ENCODE data around the gene TSPAN5.
"Not testable (repeated sequence)": the region's sequence is repeated elsewhere in the genome, so short reads cannot be mapped to it uniquely, and the experiment has no call there.

Gene TSPAN5

DNA sequence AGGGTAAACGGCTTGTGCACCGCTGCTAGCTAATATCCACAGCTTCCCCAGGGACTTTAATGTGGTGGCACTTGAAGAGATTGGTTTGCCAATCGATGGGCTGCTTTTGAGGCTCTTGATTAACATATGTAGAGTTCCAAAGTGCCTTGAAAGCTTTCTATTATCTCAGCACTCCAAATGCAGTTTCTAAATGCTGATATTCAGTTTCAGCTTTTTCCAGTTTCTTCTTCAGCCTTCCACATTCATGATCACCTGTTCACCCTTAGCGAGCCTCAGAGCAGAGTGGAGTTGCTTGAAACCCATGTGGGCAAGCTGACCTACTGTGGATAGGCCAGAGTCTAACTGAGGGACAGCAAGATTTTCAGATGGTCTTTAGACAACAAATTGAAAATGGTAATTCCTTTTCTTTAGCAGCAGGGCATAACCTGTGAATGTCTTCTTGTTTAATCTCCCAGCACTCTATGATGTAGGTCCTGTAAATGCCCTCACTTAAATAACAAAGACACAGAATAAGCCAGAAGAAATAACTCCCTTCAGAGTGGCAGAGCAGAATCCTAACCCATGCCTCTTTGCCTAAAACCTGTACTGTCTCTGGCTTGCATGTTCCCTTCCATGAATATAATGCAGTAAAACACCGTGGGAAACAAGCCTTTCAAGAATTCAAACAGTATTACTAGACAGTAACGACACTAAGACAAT is 99.8 kb downstream of the TSPAN5 start:
- in situ Hi-C loops (cut with MboI; ENCODE audit: low sequenced_read_pairs) = no loop called here

DNA sequence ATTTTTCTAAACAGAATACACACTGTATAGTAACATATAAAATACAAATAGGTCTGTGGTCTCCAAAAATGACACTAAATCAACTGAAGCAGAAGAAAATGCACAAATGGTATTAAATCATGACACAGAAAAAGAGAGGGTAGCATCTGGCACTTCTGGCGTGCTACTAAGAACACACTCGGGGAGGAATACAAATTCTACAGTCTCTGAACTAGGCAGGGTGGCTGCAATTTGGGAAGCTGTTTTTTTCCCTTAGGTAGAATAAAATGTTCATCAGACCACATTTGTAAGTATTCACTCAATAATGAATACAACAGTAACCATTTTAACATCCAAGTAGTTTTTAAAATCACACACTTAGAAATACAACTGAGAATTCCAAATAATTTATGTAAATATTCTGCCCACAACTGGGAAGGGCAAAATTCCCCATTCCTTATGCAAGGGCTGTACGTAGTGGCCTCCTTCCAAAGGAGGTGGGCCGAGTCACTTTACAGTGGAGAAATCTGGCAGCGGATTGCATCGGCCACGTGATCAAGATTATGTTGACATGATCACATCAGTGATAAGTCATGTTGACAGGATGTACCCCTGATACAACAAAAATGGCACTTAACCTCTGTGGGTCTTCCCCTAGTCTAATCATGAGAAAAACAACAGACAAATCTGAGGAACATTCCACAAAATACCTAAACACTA is 101.1 kb downstream of the TSPAN5 start:
- in situ Hi-C loops (cut with MboI; ENCODE audit: low sequenced_read_pairs) = no loop called here

DNA sequence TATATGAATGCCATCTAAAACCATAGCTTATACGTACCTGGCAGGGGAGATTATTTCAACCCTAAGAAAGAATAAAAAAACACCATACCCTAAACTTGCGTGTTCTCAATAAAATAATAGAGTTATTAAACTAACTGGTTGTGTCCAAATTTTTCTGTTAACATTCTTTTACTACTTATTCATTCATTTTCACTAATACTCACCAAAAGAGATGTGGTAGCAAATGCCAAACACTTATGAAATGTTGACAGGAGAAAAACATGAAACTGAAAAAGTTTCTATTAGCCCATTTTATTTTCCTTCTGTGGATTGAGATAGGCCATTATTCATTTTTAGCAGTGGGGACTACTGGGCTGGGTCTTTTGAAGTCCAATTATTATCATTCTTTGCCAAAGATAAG is 102.0 kb downstream of the TSPAN5 start:
- in situ Hi-C loops (cut with MboI; ENCODE audit: low sequenced_read_pairs) = no loop called here

DNA sequence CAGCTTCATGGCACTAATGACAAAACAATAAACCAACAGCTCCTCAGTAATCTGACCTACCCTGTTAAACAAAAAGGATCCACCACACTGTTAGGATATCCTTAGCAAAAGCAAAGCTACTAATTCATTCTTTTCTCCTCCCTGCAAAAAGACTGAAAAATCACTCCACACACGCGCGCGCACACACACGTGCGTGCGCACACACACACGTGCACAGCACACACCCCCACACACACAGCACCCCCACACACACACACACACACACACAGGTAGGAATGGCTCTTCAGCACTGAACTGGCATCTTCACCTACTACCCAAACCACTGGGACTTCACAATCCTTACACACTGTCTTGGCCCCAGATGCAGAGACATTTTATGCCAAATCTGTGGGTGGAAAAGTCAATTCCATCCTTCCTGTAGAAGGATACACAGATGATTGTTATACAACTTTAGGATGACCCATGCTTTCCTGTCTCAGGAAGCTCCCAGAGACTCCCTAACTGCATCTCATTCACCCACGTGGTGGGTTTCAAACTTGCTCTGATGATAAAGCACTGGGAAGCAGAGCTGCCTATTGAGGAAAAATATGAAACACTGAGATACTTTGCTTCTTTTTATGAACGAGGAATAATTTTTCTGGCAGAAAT is 102.5 kb downstream of the TSPAN5 start:
- in situ Hi-C loops (cut with MboI; ENCODE audit: low sequenced_read_pairs) = no loop called here

DNA sequence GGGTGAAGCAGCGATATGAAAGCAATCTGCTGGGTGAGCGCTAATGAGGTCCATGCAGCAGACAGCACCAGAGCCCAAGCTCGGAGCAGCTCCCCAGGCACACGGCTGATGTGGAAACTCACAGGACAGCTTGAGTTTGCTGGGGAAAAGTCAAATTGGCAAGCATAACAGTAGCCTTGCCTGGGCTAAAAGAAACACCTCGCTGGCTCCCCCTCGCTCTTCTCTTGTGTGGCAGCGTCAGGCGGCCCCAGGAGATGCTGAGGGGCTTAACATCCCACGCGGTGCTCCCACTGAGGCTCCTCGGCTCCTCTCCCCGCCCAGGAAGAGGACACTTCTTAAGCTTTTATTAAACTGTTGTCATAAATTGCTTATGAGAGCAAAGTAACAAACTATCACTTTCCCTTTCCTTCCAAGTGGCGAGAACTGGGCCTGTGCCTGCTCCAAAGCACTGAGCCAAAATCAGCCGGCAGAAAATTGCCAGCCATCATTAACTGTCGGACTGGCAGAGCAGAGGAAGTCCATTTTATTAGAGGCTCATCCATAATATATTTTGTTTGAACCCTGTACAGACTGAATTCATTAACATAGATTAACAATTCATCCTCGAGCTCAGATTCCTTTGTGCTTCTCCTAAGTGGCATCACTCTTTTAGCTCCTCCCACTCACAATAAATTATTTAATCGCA is 111.4 kb downstream of the TSPAN5 start:
- in situ Hi-C loops (cut with MboI; ENCODE audit: low sequenced_read_pairs) = no loop called here

DNA sequence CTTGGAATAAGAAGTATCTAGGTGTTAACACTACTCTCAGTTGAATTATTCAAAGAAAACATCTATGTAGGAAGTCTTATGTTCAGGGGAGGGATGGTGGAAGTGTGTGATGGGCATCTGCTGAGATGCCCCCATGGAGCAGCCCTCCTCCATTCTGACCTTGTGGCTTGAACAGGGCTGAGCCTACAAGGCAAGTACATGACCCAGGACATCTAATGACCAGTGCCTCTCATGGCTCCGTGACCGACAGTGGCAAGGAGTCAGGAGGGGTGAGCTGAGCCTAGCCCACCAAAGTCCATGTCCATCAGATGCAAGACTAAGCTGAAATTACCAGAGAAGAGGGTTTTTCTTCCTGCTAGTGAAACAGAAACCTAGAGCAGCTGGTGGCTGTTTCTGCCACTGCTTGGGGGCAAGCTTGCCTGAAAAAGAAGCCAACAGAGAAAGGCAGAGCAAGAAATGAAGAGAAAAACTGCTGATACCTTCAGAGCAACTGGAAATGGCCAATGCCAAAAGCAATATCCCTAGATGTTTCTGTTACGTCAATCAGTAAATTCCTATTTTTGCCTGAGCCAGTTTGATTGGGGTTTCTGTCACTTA is 113.5 kb downstream of the TSPAN5 start:
- in situ Hi-C loops (cut with MboI; ENCODE audit: low sequenced_read_pairs) = no loop called here

DNA sequence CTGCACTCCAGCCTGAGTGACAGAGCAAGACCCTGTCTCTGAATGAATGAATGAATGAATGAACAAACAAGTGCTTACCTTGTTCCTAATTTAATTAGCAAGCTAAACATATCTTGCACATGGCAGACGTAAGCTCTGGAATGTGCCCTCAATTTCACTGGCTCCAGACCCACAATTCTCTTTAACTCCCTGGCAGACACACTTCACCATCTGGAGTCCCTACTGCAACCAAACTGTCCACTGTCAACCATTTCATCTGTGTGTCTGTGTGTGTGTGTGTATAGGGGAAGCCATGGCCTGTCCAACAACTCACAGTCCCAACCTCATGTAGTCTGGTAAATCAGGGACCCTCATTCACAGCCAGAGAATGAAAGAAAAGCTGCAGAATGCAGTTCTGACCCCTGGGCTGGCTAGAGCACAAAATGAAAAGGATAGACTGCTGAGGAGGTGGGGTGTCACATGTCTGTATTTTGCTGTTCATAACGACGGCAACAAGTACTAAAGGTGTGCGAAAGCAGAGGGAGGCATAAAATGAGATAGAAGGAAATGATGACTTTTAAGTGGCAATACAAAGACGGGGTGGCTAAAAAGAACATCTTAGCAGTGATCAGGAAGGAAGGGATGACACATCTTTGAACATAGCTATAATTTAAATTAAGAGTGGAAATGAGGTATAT is 114.1 kb downstream of the TSPAN5 start:
- in situ Hi-C loops (cut with MboI; ENCODE audit: low sequenced_read_pairs) = no loop called here

DNA sequence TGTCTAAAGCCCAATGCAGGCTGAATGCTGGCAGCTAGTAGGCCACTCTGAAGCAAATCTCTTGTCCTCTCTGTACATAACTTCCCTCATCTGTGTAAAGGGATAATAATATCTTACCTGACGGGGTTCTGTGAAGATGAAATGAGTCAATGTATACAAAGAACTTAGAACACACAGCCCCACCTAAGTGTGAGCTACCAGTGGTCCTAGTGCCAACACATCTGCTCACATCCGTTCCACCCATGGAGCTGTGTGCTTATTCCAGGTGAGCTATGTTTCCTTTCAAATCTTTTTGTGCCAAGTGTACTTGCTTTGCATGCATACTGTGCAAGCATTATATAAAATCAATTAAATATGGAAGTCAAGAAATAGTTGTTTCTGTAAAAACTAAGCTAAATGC is 116.4 kb downstream of the TSPAN5 start:
- in situ Hi-C loops (cut with MboI; ENCODE audit: low sequenced_read_pairs) = no loop called here

DNA sequence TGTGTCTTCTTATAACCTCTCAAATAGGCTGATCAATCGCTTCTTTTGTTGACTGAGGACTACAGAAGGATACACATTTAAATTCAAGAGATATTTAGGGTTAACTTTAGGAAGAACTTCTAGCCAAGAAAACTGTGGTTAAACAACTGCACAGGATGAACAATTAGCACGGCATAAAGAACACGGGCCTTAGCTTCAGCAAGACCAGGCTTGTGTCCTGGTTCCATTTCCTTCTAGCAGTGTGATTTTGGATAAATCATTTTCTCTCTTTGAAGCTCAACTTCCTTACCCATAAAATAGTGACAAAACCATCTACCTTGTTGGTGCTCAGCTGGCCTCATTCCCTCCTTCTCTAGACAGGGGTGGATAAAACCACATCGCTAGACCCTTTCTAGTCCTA is 117.6 kb downstream of the TSPAN5 start:
- in situ Hi-C loops (cut with MboI; ENCODE audit: low sequenced_read_pairs) = no loop called here

DNA sequence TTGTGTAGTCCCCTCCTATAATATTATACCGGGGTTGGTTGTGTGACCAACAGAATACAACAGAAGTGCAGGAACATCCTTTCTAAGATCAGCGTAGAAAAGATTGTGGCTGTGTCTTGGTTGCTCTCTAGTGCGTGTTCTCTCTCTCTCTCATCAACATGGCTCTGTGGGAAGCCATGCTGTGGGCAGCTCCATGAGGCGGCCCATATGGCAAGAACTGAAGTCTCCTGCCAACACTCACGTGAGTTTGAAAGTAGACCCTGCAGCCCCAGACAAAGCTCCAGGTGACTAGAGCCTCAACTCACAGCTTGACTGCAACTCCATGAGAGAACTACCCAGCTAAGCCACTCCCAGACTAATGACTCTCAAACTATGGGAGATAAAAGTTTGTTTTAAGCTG is 118.7 kb downstream of the TSPAN5 start:
- in situ Hi-C loops (cut with MboI; ENCODE audit: low sequenced_read_pairs) = no loop called here

DNA sequence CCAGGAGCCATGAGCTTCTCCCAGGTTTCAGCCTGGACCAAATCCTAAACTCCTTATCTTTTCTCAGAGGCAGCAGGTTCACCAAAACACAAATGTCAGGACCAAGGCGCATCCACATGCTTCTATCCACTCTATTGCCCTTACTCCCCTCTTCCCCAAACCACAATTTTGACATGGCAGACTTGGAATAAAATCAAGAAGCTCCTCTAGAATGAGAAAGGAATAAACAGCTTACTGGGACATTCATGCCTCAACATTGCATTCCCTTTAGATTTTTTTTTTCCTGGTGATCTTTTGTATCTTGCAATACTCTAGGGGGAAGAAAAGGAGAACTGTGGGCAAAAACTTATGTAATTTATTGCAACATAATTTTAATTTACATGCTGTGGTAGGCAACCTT is 119.1 kb downstream of the TSPAN5 start:
- in situ Hi-C loops (cut with MboI; ENCODE audit: low sequenced_read_pairs) = no loop called here

DNA sequence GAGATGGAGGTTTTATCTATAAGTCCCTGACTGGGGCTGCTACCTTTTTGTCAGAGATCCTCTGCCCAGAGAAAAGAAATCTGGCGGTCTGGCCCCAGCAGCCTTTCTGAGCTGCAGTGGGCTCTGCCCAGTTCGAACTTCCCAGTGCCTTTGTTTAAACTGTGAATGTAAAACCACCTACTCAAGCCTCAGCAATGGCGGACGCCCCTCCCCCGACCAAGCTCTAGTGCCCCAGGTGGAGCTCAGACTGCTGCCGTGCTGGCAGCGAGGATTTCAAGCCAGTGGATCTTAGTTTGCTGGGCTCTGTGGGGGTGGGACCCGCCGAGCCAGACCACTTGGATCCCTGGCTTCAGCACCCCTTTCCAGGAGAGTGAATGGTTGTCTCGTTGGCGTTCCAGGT is 121.8 kb downstream of the TSPAN5 start:
- in situ Hi-C loops (cut with MboI; ENCODE audit: low sequenced_read_pairs) = no loop called here

DNA sequence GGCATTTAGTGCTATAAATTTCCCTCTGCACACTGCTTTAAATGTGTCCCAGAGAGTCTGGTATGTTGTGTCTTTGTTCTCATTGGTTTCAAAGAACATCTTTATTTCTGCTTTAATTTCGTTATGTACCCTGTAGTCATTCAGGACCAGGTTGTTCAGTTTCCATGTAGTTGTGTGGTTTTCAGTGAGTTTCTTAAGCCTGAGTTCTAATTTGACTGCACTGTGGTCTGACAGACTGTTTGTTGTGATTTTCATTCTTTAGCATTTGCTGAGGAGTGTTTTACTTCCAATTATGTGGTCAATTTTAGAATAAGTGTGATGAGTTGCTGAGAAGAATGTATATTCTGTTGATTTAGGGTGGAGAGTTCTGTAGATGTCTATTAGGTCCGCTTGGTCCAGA is 124.3 kb downstream of the TSPAN5 start:
- in situ Hi-C loops (cut with MboI; ENCODE audit: low sequenced_read_pairs) = not testable (repeated sequence)

DNA sequence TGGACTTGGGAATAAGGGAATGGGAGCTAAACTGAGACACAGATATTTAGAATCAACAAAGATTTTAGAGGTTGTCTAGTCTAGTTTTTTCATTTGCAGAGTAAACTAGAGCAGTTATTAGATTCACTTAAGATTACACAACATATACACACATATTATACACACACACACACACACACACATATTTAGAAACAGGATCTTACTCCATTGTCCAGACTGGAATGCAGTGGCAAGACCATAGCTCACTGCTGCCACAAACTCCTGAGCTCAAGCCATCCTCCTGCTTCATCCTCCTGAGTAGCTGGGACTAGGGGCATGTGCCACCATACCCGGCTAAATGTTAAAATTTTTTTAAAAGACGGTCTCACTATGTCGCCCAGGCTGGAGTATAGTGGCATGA is 127.8 kb downstream of the TSPAN5 start:
- in situ Hi-C loops (cut with MboI; ENCODE audit: low sequenced_read_pairs) = no loop called here

DNA sequence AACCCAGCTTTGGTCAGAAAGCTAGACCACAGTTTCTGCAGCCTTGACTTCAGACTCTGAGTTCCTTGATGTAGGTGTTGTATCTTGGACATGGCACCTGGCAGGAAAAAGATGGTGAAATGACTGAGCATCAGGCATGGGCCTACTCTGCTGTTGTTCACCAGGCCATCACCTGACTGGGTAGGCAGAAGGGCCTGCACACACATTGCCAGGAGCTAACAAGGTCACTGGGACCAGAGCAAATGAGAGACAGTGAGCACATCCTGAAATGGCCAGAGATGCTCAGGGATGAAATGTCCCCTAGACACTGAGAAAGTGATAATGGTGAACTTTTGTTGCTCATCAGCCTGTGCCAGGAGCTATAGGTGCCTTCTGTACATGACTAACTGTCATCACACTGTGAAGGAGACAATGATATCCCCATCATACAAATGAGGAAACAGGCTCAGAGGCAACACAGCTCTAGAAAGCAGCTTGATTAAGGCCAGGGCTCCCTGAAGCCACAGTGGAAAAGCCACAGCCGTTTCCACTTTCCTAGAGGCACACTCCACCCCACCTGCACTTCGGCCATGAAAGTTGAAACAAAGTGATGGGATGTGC is 128.3 kb downstream of the TSPAN5 start:
- in situ Hi-C loops (cut with MboI; ENCODE audit: low sequenced_read_pairs) = no loop called here

DNA sequence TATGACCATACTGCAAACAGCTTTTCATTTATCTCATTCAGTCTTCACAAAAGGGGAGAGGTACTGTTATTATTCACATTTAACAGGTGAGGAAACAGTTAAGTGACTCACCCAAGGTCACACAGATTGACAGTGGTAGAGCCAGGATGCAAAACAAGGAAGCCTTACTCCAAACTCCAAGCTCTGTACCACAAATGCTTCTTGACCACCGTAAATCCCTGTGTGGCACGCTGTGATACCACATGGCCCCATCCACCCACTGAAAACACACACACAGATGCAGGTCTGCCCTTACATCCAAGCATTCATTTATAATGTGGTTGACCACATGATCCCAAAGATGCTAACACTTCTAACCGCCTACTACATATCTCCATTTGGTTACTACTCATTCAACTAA is 129.5 kb downstream of the TSPAN5 start:
- in situ Hi-C loops (cut with MboI; ENCODE audit: low sequenced_read_pairs) = no loop called here

DNA sequence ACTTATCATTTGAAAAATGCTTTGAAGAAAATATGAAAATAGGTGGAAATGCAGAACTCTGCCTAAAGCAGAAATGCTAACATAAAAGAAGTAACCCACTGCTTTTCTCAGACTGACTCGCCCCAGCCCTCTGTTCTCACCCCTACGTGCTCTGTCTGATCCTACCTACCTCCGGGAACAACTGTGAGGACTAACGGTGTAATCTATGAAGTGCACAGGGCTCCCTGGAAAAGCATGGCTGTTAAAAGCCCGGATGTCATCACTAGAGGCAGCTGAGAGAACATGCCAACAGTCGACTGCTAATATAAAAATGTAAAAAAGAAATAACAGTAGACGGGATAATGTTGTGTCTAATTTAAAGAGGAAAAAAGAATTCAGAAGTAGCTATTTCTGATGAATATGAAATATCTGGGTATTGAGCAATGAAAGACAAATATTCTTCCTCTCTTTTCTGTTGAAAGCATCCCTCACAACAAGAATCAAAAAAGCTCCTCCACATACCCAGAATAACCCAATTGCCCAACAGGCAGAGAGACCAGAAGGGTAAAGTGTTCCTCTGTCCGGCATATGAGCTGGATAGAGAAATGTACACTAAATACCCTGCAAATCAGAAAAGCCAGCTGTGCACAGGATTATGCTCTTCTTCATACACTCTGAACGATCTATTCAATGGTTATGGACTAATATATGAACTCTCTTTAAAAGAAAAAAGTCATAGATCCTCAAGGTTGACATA is 130.7 kb downstream of the TSPAN5 start:
- in situ Hi-C loops (cut with MboI; ENCODE audit: low sequenced_read_pairs) = no loop called here

DNA sequence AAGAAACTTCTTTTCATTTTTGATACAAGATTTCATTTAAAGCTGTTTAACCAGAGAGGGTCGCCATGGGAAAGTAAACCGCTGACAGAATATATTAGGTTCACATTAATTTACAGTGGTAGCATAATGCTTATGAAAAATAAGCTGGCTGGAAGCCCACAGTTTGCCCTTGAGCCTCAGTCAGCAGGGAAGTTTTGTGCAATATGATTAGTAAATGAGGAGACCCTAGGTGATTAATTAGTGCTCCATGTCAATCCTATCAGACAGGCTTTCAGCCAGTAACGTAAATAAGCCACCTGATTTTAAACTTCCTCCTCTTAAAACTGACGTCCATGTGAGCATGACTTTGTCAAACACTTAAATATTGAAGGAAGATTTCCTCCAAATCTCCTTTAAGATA is 134.2 kb downstream of the TSPAN5 start:
- in situ Hi-C loops (cut with MboI; ENCODE audit: low sequenced_read_pairs) = no loop called here

DNA sequence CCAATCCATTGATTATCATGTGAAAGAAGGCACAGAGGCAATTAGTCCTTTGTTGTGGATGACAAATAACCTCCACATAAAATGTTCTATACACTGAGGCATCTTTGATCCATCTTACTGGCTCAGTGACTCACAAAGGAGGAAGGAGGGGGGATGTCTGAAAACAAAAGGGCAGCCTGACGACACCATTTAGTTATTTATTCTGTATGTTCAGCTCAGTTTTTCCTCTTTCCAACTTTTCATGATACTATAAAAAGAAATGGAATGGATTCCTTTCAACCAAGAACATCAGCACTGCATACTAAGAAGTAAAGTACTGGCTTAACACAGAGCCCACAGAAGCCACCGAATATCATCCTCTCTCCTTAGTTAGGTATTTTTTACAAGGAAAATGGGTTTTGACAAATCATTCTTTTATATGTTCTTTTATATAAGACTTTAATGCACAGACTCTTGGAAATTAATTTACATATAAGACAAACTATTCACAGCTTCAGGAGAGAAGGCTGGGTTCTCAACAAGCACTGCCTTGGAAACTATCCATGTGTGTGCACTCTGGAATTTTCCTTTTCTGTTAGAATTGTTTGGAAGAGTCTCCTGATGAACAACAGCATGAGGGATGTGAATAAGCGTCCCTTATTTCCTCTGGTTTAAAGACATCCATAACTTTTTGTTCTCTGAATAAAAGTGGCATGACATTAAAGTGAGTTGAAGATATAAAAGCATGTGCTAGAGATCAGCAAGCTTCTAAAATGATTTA is 135.6 kb downstream of the TSPAN5 start:
- in situ Hi-C loops (cut with MboI; ENCODE audit: low sequenced_read_pairs) = no loop called here

All from HL-60/S4 (cell line).